HEK293T (cell line): Measurements from ENCODE around the gene ESYT2.

Experiments
- ARNT ChIP-seq: fragments of 450-650 bp; IDR thresholded peaks from 2 replicates; pipeline ENCODE4 v1.6.1; 2017; ENCODE audit warnings: mild to moderate bottlenecking
- BHLHE40 ChIP-seq: fragments of 450-650 bp; IDR thresholded peaks from 2 replicates; pipeline ENCODE4 v1.6.1; 2016; ENCODE audit warnings: mild to moderate bottlenecking, moderate library complexity, borderline replicate concordance
- FOXA1 ChIP-seq: fragments of 450-650 bp; IDR thresholded peaks from 2 replicates; pipeline ENCODE4 v1.6.1; 2016; ENCODE audit warnings: mild to moderate bottlenecking
- FOXM1 ChIP-seq: fragments of 450-650 bp; IDR thresholded peaks from 2 replicates; pipeline ENCODE4 v1.6.1; 2017; ENCODE audit warnings: mild to moderate bottlenecking, borderline replicate concordance
- NFRKB ChIP-seq: fragments of 450-650 bp; IDR thresholded peaks from 2 replicates; pipeline ENCODE4 v1.6.1; 2016; ENCODE audit warnings: mild to moderate bottlenecking, moderate library complexity
- SP1 ChIP-seq: fragments of 450-650 bp; IDR thresholded peaks from 2 replicates; pipeline ENCODE4 v1.6.1; 2017
- SUZ12 ChIP-seq: fragments of 450-650 bp; IDR thresholded peaks from 2 replicates; pipeline ENCODE4 v1.6.1; 2016; ENCODE audit warnings: mild to moderate bottlenecking

DNA sequence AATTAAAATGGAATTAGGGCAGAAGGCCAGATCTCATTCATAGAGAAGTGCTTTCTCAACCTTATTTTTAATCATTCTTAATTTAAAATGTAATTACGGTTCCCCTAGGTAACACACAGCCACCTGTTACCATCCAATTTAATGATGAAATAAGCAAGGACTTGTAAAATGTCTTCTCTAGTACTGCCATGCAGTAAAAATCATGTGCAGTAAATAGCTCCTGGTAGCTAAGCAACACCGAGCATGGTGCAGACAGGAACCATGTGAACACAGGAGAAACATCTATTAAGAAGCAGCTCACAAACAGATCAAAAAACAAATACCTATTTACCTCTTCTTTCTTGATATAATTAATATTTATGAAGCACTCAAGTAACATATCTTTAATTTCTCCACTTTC is 139.8 kb downstream of the ESYT2 start:
- TF ChIP-seq FOXM1 (no peak), FOXA1 (no peak), ARNT (no peak), NFRKB (no peak), SUZ12 (no peak), SP1 (no peak), BHLHE40 (no peak)
